Sigmoid colon (tissue), 7 donors: Measurements from ENCODE around the gene MAVS. TPM values are rescaled to one million over a fixed set of nuclear protein-coding genes. Genes with fewer than 3 reads are reported as not detected.
A peak's percentile ranks its signal among the peaks of the same experiment; 100 is the strongest.

ENCODE experiments used
- DNase-seq: peaks from one replicate; pipeline ENCODE4 v3.0.0-alpha.2; 2019
- H3K27ac ChIP-seq, 4 donors: fragments of 200-600 bp; sonication (generic); one replicate each; pipeline ENCODE4 v1.5.1; 2016 to 2019; ENCODE audit warnings: mild to moderate bottlenecking in 1 of 4
- H3K27me3 ChIP-seq, 3 donors: fragments of 200-600 bp; sonication (generic); one replicate each; pipeline ENCODE4 v1.5.1; 2019; ENCODE audit warnings: mild to moderate bottlenecking in 1 of 3
- H3K36me3 ChIP-seq, 4 donors: fragments of 200-600 bp; sonication (generic); one replicate each; pipeline ENCODE4 v1.5.1; 2016 to 2019
- H3K4me1 ChIP-seq, 4 donors: fragments of 200-600 bp; sonication (generic); one replicate each; pipeline ENCODE4 v1.5.1; 2017 to 2019
- H3K4me3 ChIP-seq, 4 donors: fragments of 200-600 bp; sonication (generic); one replicate each; pipeline ENCODE4 v1.5.1; 2017 to 2019; ENCODE audit warnings: mild to moderate bottlenecking in 2 of 4, moderate library complexity in 1 of 4
- H3K9me3 ChIP-seq, 4 donors: fragments of 200-600 bp in 3 of 4; sonication (generic) in 3 of 4; one replicate each; pipeline versions ENCODE4 v1.5.1 to v1.6.1; 2013 to 2019
- CTCF ChIP-seq, 4 experiments: fragments of 450-650 bp in 3 of 4; fragments of 200-600 bp in 1 of 4; IDR thresholded peaks; one replicate each; pipeline ENCODE4 v1.5.1; 2016 to 2019; ENCODE audit warnings: antibody characterized with exemption in 4 of 4, mild to moderate bottlenecking in 3 of 4, moderate library complexity in 2 of 4
- EP300 ChIP-seq, 4 donors: sonication (generic); formaldehyde crosslinking; IDR thresholded peaks; one replicate each; pipeline ENCODE4 v1.6.1; 2017; ENCODE audit warnings: antibody characterized with exemption in 4 of 4
- POLR2A ChIP-seq, 2 donors: fragments of 450-650 bp; IDR thresholded peaks; one replicate each; pipeline ENCODE4 v1.6.1; 2016; ENCODE audit warnings: antibody characterized with exemption in 2 of 2, mild to moderate bottlenecking in 2 of 2, moderate library complexity in 2 of 2
- POLR2AphosphoS5 ChIP-seq, 4 donors: sonication (generic); formaldehyde crosslinking; IDR thresholded peaks; one replicate each; pipeline ENCODE4 v1.6.1; 2017; ENCODE audit warnings: antibody characterized with exemption in 4 of 4
- WGBS, 2 donors: extraction: QIAGEN DNeasy Blood & Tissue Kit; methylation state at CpG; one replicate each; pipeline ENCODE4 v1.1.7; 2013; 5-methylcytosine and 5-hydroxymethylcytosine counted together
- intact Hi-C: fragments of 100-400 bp; cut with DNase I; formaldehyde crosslinking; loops from one replicate; pipeline ENCODE4 v1.15.1; 2023
- polyA plus RNA-seq, 3 donors: library from polyadenylated mRNA; stranded (reverse); fragments of 200-250 nt; gene quantifications; one replicate each; pipeline ENCODE4 v1.2.3, GENCODE V29; 2013
- total RNA-seq, 4 donors: library from RNA; depleted of rRNA; stranded (reverse); fragments of >200 nt; gene quantifications; one replicate each; pipeline ENCODE4 v1.1.0, GENCODE V29; 2016
- donor health status: healthy with polysubstance abuse.
- donor health status: Bipolar disorder and iron deficiency.
- donor health status: healthy.

Gene MAVS
- total and polyA plus RNA-seq, 7 donors: 9.6 to 55.2 (median 18.0) TPM

GRCh38 chr20:3888622-3889488, 42.2 kb downstream of the MAVS start, which contains the start of gene PANK2:
PANK2 (plus strand) TSS chr20:3889387.
- Histone ChIP-seq H3K36me3 (no peaks in the 10 kb centered on the region), H3K4me3 (peak within 1 kb of the TSS; percentile 83 to 97 (median 89)), H3K27ac (peak within 1 kb of the TSS; percentile 95 to 98 (median 96)), H3K4me1 (peaks cover 0 to 48% (median 42%) of the 10 kb centered on the region in 4 donors), H3K9me3 (no peaks in the 10 kb centered on the region), H3K27me3 (no peaks in the 10 kb centered on the region)
- WGBS, 2 donors: 0 to 1% methylated on average over 72 of the region's 72 CpGs
- intact Hi-C loops: loop anchor here (2.0 to 5.0 kb wide), 4 partner anchors 46 to 1017 kb away; partner anchors contain the start of genes PTPRA and RNF24
- TF ChIP-seq EP300 (IDR thresholded peaks at IDR 0.05): no peak
- peak; percentile 96 to 99 (median 98) for TF ChIP-seq POLR2AphosphoS5 (IDR thresholded peaks at IDR 0.05)
- peak; percentile 85 to 89 for TF ChIP-seq POLR2A (IDR thresholded peaks at IDR 0.05)
- peak; percentile 24 to 58 (median 43) for TF ChIP-seq CTCF (IDR thresholded peaks at IDR 0.05)
- peak; percentile 100 for DNase-seq

GRCh38 chr20:3889489-3890397, 43.1 kb downstream of the MAVS start:
- no peak for TF ChIP-seq EP300 (IDR thresholded peaks at IDR 0.05)
- no peak for TF ChIP-seq POLR2AphosphoS5 (IDR thresholded peaks at IDR 0.05)
- Histone ChIP-seq H3K36me3 (no peaks in the 10 kb centered on the region), H3K4me1 (peaks cover 0 to 57% (median 43%) of the 10 kb centered on the region in 4 donors), H3K9me3 (no peaks in the 10 kb centered on the region), H3K27ac (peak overlapping the region; percentile 95 to 98 (median 96)), H3K4me3 (peak overlapping the region; percentile 83 to 97 (median 89)), H3K27me3 (no peaks in the 10 kb centered on the region)
- DNase-seq: peak; percentile 80
- intact Hi-C loops: loop anchor here (2.0 to 5.0 kb wide), 4 partner anchors 45 to 1017 kb away; partner anchors contain the start of genes PTPRA and RNF24
- WGBS, 2 donors: 0% methylated on average over 68 of the region's 68 CpGs

GRCh38 chr20:3890398-3890751, 43.7 kb downstream of the MAVS start:
- intact Hi-C loops: no loop called here

GRCh38 chr20:3890999-3891929, 44.6 kb downstream of the MAVS start:
- Histone ChIP-seq H3K4me1 (peaks cover 0 to 69% (median 54%) of the 10 kb centered on the region in 4 donors), H3K27me3 (no peaks in the 10 kb centered on the region), H3K27ac (peak overlapping the region in 3 of 4 donors; percentile 95 to 98 (median 98)), H3K4me3 (peak overlapping the region in 2 of 4 donors; percentile 85 to 97), H3K9me3 (no peaks in the 10 kb centered on the region), H3K36me3 (no peaks in the 10 kb centered on the region)
- 57 to 63% methylated on average over 16 of the region's 16 CpGs for WGBS, 2 donors
- DNase-seq: peak; percentile 48
- intact Hi-C loops: no loop called here
- TF ChIP-seq EP300 (IDR thresholded peaks at IDR 0.05) (no peak), CTCF (IDR thresholded peaks at IDR 0.05) (no peak), POLR2AphosphoS5 (IDR thresholded peaks at IDR 0.05) (no peak), POLR2A (IDR thresholded peaks at IDR 0.05) (no peak)

More at GRCh38 chr20:3890398-3890751, 43.7 kb downstream of the MAVS start:
- WGBS, 2 donors: 1 to 2% methylated on average over 3 of the region's 3 CpGs
- H3K27me3 ChIP-seq: no peaks in the 10 kb centered on the region
- H3K4me1 ChIP-seq: peaks cover 0 to 62% (median 46%) of the 10 kb centered on the region in 4 donors
- H3K9me3 ChIP-seq: no peaks in the 10 kb centered on the region
- H3K4me3 ChIP-seq: peak overlapping the region; percentile 83 to 97 (median 89)
- no peaks in the 10 kb centered on the region for H3K36me3 ChIP-seq
- TF ChIP-seq POLR2A (IDR thresholded peaks at IDR 0.05) (no peak), EP300 (IDR thresholded peaks at IDR 0.05) (no peak), CTCF (IDR thresholded peaks at IDR 0.05) (no peak), POLR2AphosphoS5 (IDR thresholded peaks at IDR 0.05) (no peak)
- peak; percentile 48 for DNase-seq
- H3K27ac ChIP-seq: peak overlapping the region; percentile 95 to 98 (median 96)
